ENCODE data around the gene LHPP. TPM values are rescaled to one million over a fixed set of nuclear protein-coding genes. Genes with fewer than 3 reads are reported as not detected.

Gene LHPP
- total RNA-seq, 4 donors from 2014 or later, result 20.3 to 116 (median 22.4) TPM

- Histone ChIP-seq H3K4me3 (no peak overlapping the region), H3K36me3 (no peaks in the 10 kb centered on the region), H3K27me3 (no peaks in the 10 kb centered on the region), H3K4me1 (peaks cover 0 to 21% (median 9%) of the 10 kb centered on the region in 4 donors), H3K27ac (no peak overlapping the region), H3K9me3 (no peaks in the 10 kb centered on the region)
- 52 to 61% methylated on average over 3 to 15 of the region's 17 CpGs for WGBS, 2 donors (ENCODE audit: low coverage in 1 of 2)
- in situ Hi-C loops (cut with MboI; ENCODE audit: low pct_ligation_motif_present in 1 of 4, low pct_unique_long_range_greater_than_20kb in 1 of 4, low sequenced_read_pairs in 3 of 4), result loop anchor here in 3 of 4 donors (10.0 to 25.0 kb wide), 2 partner anchors 215 to 308 kb away; partner anchors contain the start of gene FAM53B (in 2 of the 3)
- no peak for TF ChIP-seq CTCF (IDR thresholded peaks at IDR 0.05)
- TF ChIP-seq POLR2A (IDR thresholded peaks at IDR 0.05), result no peak
- TF ChIP-seq POLR2AphosphoS5 (IDR thresholded peaks at IDR 0.05), result no peak
- TF ChIP-seq EP300 (IDR thresholded peaks at IDR 0.05; ENCODE audit: low read depth), result no peak
- intact Hi-C loops (cut with DNase I; ENCODE audit: low total_unique reads), result loop anchor here (2.0 to 10.0 kb wide), 3 partner anchors 95 to 295 kb away; no protein-coding TSS in a partner anchor
- DNase-seq, result no peak
Measured at GRCh38 chr10:124529661-124530214, 68.1 kb downstream of the LHPP start.

DNA sequence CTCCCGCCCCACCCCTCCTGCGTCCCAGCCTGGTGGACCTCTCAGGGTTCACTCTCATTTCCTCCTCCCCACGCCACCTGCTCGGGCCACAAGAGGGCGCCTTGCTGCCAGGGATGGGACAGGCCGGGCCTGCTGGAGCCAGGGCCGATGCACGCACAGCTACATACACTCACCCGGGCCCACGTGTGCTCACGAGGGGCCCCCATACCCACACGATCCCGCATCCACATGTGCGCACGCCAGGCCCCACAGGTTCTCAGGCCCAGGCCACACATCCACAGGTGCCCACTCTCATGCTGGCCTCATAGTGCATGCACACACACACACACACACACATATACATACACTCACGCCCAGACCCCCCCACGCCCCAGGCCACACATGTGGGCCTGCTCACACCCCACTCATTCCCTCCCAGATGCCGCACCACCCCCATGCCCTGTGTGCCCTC lies 68.6 kb downstream of the LHPP start:
- H3K4me3 ChIP-seq, result no peak overlapping the region
- TF ChIP-seq POLR2AphosphoS5 (IDR thresholded peaks at IDR 0.05) (no peak), CTCF (IDR thresholded peaks at IDR 0.05) (peak; percentile 83 to 93 (median 87))
- DNase-seq, result peak; percentile 91
- no peaks in the 10 kb centered on the region for H3K9me3 ChIP-seq
- no peaks in the 10 kb centered on the region for H3K27me3 ChIP-seq
- WGBS, 2 donors (ENCODE audit: low coverage in 1 of 2), result 14% methylated on average over 14 of the region's 18 CpGs; no CpG with 5 or more reads in 1 of the 2 donors
- intact Hi-C loops (cut with DNase I; ENCODE audit: low total_unique reads), result loop anchor here (2.0 to 10.0 kb wide), 3 partner anchors 95 to 295 kb away; no protein-coding TSS in a partner anchor
- H3K4me1 ChIP-seq, result peaks cover 0 to 17% (median 6%) of the 10 kb centered on the region in 4 donors
- H3K27ac ChIP-seq, result no peak overlapping the region
- no peaks in the 10 kb centered on the region for H3K36me3 ChIP-seq
- in situ Hi-C loops (cut with MboI; ENCODE audit: low pct_ligation_motif_present in 1 of 4, low pct_unique_long_range_greater_than_20kb in 1 of 4, low sequenced_read_pairs in 3 of 4), result loop anchor here in 3 of 4 donors (10.0 to 25.0 kb wide), 2 partner anchors 215 to 307 kb away; partner anchors contain the start of gene FAM53B (in 2 of the 3)

GRCh38 chr10:124530816-124531215 lies 69.2 kb downstream of the LHPP start:
- H3K4me3 ChIP-seq, result no peak overlapping the region
- intact Hi-C loops (cut with DNase I; ENCODE audit: low total_unique reads) (loop anchor here (2.0 to 10.0 kb wide), 3 partner anchors 94 to 294 kb away; no protein-coding TSS in a partner anchor), in situ Hi-C loops (cut with MboI; ENCODE audit: low pct_ligation_motif_present in 1 of 4, low pct_unique_long_range_greater_than_20kb in 1 of 4, low sequenced_read_pairs in 3 of 4) (loop anchor here in 3 of 4 donors (10.0 to 25.0 kb wide), 2 partner anchors 214 to 306 kb away; partner anchors contain the start of gene FAM53B (in 2 of the 3))
- WGBS, 2 donors (ENCODE audit: low coverage in 1 of 2), result 83% methylated on average over 9 of the region's 9 CpGs; no CpG with 5 or more reads in 1 of the 2 donors
- no peak overlapping the region for H3K27ac ChIP-seq
- no peaks in the 10 kb centered on the region for H3K36me3 ChIP-seq
- H3K27me3 ChIP-seq, result no peaks in the 10 kb centered on the region
- no peaks in the 10 kb centered on the region for H3K9me3 ChIP-seq
- DNase-seq, result no peak
- TF ChIP-seq POLR2A (IDR thresholded peaks at IDR 0.05), result no peak
- no peak for TF ChIP-seq EP300 (IDR thresholded peaks at IDR 0.05; ENCODE audit: low read depth)
- TF ChIP-seq CTCF (IDR thresholded peaks at IDR 0.05), result no peak
- no peak for TF ChIP-seq POLR2AphosphoS5 (IDR thresholded peaks at IDR 0.05)
- H3K4me1 ChIP-seq, result peaks cover 0 to 12% (median under 1%) of the 10 kb centered on the region in 4 donors

DNA sequence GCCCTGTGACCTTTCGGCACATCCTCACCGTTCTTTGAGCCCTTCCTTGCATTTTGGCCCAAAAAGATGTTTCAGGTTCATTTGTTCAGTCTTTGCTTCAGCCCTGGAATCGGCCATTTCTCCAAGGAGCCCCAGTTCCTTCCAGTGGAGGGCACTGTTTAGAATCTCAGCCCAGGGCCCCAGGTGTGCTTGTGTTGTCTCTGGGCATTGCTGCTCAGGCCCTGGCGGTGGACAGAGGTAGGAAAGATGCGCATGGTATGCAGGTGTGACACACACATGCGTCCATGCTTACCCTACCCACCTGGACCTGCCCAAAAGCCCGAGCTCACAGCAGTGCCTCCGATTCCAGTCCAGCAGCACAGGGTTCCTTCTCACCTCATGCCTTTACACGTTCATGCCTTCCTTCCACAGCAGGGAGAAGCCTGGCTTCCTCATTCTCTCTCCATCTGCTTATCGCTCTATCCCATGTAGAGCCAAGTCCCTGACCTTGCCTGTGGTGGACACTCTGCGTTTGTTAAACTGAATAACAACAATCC lies 70.6 kb downstream of the LHPP start:
- peak; percentile 24 for DNase-seq
- Histone ChIP-seq H3K36me3 (no peaks in the 10 kb centered on the region), H3K27ac (no peak overlapping the region), H3K9me3 (no peaks in the 10 kb centered on the region), H3K4me1 (peaks cover 0 to 10% (median 0%) of the 10 kb centered on the region in 4 donors), H3K4me3 (no peak overlapping the region), H3K27me3 (no peaks in the 10 kb centered on the region)
- WGBS, 2 donors (ENCODE audit: low coverage in 1 of 2), result 48 to 68% methylated on average over 3 to 11 of the region's 11 CpGs
- no peak for TF ChIP-seq EP300 (IDR thresholded peaks at IDR 0.05; ENCODE audit: low read depth)
- TF ChIP-seq CTCF (IDR thresholded peaks at IDR 0.05), result peak in 2 of 5 experiments; percentile 30 to 47
- intact Hi-C loops (cut with DNase I; ENCODE audit: low total_unique reads) (loop anchor here (10.0 kb wide), 2 partner anchors 93 to 293 kb away; no protein-coding TSS in a partner anchor), in situ Hi-C loops (cut with MboI; ENCODE audit: low pct_ligation_motif_present in 1 of 4, low pct_unique_long_range_greater_than_20kb in 1 of 4, low sequenced_read_pairs in 3 of 4) (loop anchor here in 3 of 4 donors (10.0 to 25.0 kb wide), 2 partner anchors 213 to 305 kb away; partner anchors contain the start of gene FAM53B (in 2 of the 3))

All from transverse colon (tissue), 4 donors.